Liver (tissue), 3 donors: ENCODE data around the gene ARHGEF3.

Experiments
- ATF3 ChIP-seq: IDR thresholded peaks from 2 replicates; pipeline ENCODE4 v1.6.1; 2016; ENCODE audit warnings: antibody characterized with exemption
- CTCF ChIP-seq: fragments of 150-350 bp; IDR thresholded peaks from 2 replicates; pipeline ENCODE4 v1.5.1; 2017; ENCODE audit warnings: improper control_type of control experiment, low read depth, low read length; ENCODE audit not compliant: missing input control
- EGR1 ChIP-seq, 2 donors: IDR thresholded peaks; 2 replicates each; pipeline ENCODE4 v1.6.1; 2016 to 2018; ENCODE audit warnings: antibody characterized with exemption in 2 of 2, low read depth in 2 of 2
- GABPA ChIP-seq, 2 donors: IDR thresholded peaks in 1 of 2; conservative IDR thresholded peaks in 1 of 2; 2 replicates each; pipeline ENCODE4 v1.6.1; 2016; ENCODE audit warnings: antibody characterized with exemption in 2 of 2, mild to moderate bottlenecking in 1 of 2, moderate library complexity in 1 of 2
- JUND ChIP-seq, 2 donors: IDR thresholded peaks; 2 replicates each; pipeline ENCODE4 v1.6.1; 2016; ENCODE audit warnings: antibody characterized with exemption in 2 of 2
- REST ChIP-seq: IDR thresholded peaks from 2 replicates; pipeline ENCODE4 v1.6.1; 2016; ENCODE audit warnings: antibody characterized with exemption, mild to moderate bottlenecking
- SP1 ChIP-seq: IDR thresholded peaks from 2 replicates; pipeline ENCODE4 v1.6.1; 2018; ENCODE audit warnings: antibody characterized with exemption, mild to moderate bottlenecking
- TAF1 ChIP-seq: conservative IDR thresholded peaks from 2 replicates; pipeline ENCODE4 v1.6.1; 2016; ENCODE audit warnings: antibody characterized with exemption, mild to moderate bottlenecking
- YY1 ChIP-seq: IDR thresholded peaks from 2 replicates; pipeline ENCODE4 v1.6.1; 2016; ENCODE audit warnings: antibody characterized with exemption, mild to moderate bottlenecking
- ZBTB33 ChIP-seq: IDR thresholded peaks from 2 replicates; pipeline ENCODE4 v1.6.1; 2016; ENCODE audit warnings: antibody characterized with exemption
- donor health status: healthy.
- donor health status: healthy.

GRCh38 chr3:56691165-56692000, 110.4 kb downstream of the ARHGEF3 start:
- TF ChIP-seq TAF1: no peak
- TF ChIP-seq CTCF: no peak
- no peak for TF ChIP-seq GABPA (IDR thresholded peaks at IDR 0.05 in 1 of 2, conservative IDR thresholded peaks at IDR 0.05 in 1 of 2)
- no peak for TF ChIP-seq JUND (IDR thresholded peaks at IDR 0.05)
- no peak for TF ChIP-seq SP1
- TF ChIP-seq YY1: no peak
- no peak for TF ChIP-seq EGR1 (IDR thresholded peaks at IDR 0.05; ENCODE audit: low read depth in 2 of 2)
- no peak for TF ChIP-seq ZBTB33
- TF ChIP-seq ATF3: no peak
- no peak for TF ChIP-seq REST
